GM18511 (cell line): ENCODE measurements around the gene CHRNA10.

Experiments used
- ATAC-seq: cut with Tn5 transposase; IDR thresholded peaks from one replicate; pipeline ENCODE4 v1.9.1; 2021; ENCODE audit warnings: mild to moderate bottlenecking, moderate library complexity; ENCODE audit not compliant: unreplicated experiment

CHRNA10 gene, protein sequence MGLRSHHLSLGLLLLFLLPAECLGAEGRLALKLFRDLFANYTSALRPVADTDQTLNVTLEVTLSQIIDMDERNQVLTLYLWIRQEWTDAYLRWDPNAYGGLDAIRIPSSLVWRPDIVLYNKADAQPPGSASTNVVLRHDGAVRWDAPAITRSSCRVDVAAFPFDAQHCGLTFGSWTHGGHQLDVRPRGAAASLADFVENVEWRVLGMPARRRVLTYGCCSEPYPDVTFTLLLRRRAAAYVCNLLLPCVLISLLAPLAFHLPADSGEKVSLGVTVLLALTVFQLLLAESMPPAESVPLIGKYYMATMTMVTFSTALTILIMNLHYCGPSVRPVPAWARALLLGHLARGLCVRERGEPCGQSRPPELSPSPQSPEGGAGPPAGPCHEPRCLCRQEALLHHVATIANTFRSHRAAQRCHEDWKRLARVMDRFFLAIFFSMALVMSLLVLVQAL

DNA sequence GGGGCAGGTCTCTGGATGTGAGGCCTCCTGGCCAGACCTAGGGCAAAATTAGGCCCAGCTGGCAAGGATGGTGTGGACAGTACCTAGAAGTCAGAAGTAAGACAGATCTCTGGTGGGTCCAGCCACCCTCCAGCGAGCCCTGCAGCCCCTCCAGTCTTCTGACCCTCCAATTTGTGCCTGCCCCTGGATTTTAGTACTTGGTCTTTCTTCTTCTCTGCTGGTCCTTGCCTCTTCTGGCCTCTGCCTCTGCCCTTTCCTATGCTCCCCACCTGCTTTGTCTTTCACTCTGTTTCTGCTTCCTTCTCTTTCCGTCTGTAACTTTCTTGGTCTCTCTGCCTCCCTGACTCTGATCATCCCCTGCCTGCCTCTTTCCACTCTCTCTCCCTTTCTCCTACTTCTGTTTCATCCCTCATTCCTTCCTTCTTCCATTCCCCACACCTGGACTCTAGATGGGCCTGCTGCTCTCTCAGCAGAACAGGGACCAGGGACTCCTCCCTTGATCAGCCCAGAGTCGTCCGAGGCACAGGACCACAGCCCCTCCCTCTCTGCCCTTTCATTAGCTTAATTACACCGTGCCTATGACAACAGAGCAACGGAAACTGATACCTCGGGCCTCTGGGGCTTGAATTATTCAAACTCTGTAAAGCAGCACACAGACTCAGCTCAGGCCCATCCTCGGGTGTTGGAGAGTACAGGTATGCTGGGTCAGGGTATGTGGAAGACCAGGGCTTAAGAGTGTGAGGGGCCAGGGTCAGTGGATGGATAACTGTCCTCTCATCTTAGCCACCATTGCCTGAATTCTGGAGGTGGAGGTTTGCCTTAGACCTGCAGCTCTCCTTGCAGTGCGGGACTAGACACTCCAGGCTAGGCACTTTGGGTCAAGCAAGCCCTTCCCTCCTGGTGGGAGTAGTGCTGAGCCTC lies at the start of gene CHRNA10:
Gene CHRNA10, minus strand, starts transcription at position 51 of the 921 bp plus-strand sequence. CDS start 72 bp downstream, outside the sequence.
- no peak for ATAC-seq

DNA sequence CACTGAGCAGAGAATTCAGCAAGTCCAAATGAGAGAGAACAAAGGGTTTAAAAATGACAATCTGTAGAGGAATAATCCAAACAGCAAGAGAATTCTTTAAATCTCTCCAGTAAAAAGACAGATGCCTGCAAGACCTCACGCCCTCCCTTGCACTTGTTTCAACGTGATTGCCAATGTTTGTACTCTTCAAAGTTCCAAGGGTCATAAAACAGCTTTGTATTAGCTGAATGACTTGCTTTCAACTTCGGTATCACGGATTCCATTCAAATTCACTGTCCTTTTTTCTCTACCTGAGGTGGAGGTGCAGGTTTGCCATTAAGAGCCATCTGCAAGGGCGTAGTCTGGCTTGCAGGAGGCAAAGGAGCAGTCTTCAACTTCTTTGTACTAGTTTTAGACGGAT lies 41.1 kb upstream of the CHRNA10 start:
- ATAC-seq: no peak

DNA sequence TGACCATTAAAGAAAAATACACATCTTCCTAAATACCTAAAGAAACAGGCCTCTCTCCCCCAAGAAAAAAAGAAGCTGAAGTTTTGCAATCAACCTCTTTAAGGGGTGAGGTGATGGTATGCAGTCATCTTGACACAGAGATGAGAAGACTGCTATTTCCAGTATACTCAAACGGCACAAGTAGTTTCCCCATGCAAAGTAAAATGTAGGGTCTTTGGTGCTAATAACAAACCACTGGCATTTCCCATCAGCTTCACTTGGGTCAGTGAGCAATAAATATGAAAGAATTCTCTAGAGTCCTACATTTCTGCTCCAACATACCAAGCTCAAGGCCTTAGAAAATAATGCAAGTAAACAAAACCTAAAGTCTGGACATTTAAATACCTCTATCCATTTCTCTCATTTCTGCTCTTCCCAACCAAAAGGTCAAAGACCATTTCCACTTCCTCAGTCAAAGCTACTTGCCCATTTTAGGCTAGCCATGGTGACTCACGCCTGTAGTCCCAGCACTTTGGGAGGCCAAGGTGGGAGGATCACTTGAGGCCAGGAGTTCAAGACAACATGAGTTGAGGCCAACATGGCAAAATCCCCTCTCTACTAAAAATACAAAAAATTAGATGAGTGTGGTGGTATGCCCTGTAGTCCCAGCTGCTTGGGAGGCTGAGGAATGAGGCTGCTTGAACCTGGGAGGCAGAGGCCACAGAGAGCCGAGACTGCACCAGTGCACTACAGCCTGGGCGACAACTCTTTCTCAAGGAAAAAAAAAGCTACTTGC lies 39.5 kb upstream of the CHRNA10 start:
- ATAC-seq: no peak

DNA sequence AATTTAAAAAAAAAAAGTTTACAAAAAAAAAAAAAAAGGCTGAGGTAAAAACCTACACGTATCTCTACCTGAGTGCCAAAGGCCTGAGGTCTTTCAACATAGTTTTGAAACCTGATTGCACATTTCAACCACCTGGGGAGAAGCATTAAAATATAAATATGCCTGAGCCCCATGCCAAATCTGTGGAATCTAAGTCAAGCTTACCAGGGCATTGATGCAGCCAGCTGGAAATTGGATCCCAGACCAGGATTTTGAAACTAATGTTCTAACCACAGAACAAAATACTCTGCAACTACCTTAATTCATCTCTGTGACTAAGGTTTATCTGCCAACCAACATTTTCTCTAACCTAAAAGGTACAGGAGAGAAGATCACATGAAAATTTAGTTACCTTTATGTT lies 38.8 kb upstream of the CHRNA10 start:
- ATAC-seq: no peak

DNA sequence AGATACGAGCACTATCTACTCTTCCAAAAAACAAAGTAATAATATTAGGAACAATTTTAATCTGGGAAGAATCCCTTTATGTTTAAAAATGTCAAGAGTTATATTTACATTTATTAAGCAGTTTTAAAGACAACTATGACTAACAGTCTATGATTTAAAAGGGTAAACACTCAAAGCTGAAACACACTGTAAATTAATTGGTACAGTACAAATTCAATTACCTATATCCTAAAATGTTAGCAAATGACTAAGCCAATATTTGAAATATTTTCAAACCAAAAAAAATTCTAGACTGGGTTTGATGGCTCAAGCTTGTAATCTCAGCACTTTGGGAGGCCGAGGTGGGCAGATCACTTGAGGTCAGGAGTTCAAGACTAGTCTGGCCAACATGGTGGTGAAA lies 36.0 kb upstream of the CHRNA10 start:
- no peak for ATAC-seq

DNA sequence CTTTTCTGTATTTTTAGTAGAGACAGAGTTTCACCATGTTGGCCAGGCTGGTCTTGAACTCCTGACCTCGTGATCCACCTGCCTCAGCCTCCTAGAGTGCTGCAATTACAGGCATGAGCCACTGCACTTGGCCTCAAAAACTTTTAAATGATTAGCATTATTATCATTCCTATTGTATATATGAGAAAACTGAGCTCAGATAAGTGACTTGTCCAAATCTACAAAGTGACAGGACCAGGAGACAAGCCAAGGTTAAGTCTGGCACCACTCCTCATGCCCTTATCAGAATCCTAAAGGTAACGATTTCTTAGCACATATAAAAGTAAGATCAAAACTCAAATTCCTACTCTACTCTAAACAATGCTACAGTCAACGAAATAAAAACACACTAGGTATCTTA lies 32.2 kb upstream of the CHRNA10 start:
- ATAC-seq: no peak

DNA sequence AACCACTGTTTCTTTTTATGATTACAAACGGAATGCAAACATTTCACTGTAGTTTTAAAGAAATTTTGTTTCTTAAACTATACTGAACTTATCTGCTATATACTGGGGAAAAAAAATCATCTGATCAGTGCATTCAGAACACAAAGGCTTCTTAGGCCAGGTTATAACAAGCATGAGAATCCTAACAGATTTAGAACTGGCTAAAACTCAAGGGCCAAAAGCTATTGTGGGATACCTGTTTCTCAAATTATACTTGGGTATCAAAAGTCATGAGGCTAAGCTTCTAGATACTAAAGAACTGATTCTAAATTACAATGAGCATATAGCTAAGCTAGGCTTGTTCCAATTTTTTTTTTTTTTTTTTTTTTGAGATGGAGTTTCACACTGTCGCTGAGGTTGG lies 29.7 kb upstream of the CHRNA10 start:
- no peak for ATAC-seq

DNA sequence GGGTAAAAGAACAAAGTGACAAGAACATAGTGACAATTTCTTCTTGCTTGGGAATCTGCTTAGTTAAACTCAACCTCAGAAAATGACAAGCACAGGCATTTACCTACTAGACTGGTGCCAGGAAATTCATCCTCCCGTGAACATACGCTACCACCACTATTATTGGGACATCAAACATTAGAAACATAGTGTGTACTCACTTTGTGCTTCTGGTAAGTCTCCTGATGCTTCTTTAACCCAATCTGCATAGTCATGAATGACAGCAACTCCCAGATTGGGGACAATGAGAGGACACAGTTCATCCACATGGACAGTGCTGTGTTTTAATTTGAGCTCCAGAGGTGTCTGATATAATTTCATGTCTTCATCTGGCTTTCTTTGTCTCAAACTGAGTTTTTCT lies 29.2 kb upstream of the CHRNA10 start:
- no peak for ATAC-seq

DNA sequence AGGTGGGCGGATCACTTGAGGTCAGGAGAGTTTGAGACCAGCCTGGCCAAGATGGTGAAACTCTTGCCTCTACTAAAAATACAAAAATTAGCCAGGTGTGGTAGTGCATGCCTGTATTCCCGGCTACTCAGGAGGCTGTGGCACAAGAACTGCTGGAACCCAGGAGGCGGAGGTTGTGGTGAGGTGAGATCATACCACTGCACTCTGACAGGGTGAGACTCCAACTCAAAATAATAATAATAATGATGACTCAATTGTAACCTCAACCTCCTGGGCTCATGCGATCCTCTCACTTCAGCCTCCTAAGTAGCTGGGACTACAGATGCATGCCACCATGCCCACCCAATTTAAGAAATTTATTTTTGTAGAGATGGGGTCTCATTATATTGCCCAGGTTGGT lies 15.6 kb upstream of the CHRNA10 start:
- no peak for ATAC-seq

DNA sequence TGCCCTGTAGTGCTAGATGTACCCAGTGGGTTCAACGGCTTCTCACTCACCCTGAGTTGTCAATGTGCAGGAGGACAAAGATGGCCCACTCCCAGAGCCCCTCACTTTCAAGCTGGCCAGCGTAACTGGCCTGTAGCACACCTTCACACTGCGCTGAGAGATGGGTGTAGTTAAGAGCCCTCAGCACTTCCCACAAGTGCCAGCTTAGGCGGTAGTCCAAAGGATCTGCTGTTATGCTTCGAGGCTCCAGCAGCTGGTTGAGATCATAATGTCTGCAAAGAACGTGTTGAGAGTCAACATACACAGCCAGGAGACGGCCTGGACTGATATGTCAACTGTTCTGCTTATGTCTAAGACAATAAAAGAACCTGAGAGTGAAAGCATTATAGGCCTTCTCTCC lies 14.7 kb upstream of the CHRNA10 start:
- ATAC-seq: no peak

DNA sequence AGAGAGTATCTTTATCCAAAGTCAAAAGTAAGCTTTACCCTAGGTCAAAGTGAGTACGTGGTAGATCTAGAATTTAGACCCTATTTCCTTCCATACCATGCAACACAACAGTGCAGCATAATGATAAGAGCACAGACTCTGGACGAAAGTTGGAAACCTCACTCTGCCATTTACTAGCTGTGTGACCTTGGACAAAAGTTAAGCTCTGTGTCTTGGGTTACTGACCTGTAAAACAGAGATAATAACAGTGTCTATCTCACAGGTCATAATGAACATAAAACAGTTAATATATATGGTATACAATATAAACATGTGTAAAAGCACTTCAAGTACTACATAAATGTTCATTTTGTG lies 13.6 kb upstream of the CHRNA10 start:
- ATAC-seq: no peak

DNA sequence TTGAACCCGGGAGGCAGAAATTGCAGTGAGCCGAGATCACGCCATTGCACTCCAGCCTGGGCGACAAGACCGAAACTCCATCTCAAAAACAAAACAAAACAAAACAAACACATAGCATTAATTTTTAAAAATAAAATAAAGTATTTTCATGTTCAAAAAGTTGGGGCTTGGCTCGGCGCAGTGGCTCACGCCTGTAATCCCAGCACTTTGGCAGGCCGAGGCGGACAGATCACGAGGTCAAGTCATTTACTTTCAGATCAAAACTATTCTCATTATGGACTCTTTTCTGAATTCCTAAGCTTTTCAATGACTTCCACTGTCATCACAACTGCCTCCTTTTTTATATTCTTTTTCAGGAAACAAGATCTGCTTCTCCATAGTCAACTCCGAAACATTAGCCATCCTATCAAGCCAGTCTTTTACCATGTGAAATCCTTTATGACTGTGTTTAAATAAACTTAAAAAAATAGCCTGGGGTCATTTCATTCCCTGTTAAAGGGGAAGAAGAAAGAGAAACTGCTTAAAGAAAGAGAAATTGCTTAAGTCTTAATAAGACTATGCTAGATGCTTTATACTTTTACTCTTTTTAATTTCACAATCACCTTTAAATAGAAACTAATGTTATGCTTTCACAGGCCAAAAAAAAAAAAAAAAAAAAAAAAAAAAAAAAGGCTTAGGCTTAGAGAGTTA lies 13.1 kb upstream of the CHRNA10 start:
- ATAC-seq: no peak

DNA sequence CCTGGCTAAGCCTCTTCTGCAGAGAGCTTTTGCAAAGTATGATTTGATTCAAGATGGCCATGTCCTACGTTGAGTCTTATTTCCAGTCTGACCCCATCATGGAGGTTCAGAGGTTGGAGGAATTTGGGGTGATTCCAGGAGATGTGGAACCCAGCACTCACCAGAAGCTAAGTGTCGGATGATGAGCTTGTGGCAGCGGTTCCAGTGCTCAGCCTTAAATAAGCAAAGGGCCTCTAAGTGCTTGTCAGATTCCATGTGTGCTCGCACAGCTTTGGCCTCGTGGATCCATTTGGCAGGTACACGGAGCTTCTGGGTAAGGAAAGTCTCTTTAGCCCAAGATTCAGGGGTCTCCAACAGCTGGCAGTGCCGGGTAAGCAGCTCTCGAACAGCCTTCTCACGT lies 11.9 kb upstream of the CHRNA10 start:
- no peak for ATAC-seq

DNA sequence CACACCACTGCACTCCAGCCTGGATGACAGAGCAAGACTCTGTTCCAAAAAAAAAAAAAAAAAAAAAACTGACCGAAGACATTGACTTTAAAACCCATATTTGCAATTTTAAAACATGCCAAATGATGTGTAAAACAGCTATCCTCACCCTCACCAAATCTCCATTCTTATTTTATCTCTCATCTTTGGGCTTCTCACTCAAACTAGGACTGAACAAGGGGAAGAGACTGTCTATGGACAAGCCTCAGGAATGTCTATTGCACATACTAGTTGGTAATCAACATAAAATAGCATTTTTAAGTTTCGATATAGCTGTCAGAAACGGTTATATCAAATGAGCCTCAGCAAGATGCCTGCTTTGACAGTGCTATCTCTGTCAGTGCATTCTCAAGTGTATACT lies 7.9 kb upstream of the CHRNA10 start:
- no peak for ATAC-seq

DNA sequence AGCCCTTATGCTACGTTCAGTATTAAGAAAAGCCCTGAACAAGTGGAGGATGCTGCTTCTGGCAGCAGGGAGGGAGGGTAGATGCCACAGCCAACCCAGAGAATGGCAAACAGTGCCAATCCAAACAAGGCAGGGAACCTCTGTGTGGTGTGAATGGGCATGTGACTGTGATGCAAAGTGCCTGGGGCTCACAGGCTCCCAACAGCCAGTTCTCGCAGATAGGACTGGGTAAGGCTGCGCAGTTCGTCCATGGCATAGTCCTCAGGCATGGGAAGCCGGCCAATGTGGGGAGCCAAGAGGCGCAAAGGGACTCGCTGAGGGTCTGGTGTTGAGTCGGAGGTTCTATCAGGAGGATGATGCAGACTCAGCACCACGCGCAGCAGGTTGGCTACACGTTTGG lies 4.8 kb upstream of the CHRNA10 start:
- no peak for ATAC-seq

DNA sequence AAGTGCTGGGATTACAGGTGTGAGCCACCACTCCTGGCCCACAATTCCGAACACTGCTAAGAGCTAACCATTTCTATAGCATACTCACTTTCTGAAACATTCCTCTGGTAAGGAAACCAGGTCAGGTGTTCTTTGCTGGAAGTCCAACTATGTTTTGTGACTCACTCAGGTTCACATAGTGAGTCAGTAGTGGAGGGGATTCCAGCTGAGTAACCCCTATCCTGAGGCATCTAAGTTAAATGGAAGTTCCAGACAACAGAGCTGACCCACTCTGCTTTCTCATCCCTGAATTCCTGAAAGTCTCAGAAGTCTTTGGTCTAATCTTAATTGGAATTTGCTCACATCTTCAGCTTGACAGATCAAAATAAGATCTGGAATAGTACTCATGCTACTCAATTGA lies 3.0 kb upstream of the CHRNA10 start:
- no peak for ATAC-seq

DNA sequence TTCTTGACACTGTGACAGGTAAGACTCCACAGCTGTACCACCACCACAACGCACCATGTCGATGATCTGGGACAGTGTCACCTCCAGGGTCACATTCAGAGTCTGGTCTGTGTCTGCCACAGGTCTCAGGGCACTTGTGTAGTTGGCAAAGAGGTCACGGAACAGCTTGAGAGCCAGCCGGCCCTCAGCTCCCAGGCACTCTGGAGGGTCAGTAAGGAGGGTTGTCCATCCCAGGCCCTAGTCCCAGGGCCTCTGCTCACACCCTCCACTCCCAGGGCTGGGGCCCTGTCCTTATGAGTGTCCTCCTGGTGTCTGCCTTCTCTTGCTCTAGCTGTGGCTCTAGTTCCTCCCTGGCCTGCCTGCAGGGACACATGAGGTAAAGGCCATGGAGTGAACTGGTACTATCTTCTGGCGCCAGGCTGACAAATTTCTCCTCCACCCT lies 1.4 kb downstream of the CHRNA10 start:
- ATAC-seq: no peak

DNA sequence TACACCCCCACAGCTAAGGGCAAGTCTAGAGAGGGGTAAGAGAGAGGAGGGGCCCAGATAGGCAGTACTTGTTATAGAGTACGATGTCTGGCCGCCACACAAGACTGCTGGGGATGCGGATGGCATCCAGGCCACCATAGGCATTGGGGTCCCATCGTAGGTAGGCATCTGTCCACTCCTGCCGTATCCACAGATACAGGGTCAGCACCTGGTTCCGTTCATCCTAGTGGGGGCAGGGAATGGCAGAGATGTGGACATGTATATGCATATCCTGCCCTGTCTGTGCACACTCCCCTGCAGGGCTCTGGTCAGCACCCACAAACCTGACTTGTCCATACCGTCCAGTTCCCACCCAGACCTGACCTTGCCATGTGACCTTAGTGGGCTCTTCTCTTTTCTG lies 2.1 kb downstream of the CHRNA10 start:
- no peak for ATAC-seq

DNA sequence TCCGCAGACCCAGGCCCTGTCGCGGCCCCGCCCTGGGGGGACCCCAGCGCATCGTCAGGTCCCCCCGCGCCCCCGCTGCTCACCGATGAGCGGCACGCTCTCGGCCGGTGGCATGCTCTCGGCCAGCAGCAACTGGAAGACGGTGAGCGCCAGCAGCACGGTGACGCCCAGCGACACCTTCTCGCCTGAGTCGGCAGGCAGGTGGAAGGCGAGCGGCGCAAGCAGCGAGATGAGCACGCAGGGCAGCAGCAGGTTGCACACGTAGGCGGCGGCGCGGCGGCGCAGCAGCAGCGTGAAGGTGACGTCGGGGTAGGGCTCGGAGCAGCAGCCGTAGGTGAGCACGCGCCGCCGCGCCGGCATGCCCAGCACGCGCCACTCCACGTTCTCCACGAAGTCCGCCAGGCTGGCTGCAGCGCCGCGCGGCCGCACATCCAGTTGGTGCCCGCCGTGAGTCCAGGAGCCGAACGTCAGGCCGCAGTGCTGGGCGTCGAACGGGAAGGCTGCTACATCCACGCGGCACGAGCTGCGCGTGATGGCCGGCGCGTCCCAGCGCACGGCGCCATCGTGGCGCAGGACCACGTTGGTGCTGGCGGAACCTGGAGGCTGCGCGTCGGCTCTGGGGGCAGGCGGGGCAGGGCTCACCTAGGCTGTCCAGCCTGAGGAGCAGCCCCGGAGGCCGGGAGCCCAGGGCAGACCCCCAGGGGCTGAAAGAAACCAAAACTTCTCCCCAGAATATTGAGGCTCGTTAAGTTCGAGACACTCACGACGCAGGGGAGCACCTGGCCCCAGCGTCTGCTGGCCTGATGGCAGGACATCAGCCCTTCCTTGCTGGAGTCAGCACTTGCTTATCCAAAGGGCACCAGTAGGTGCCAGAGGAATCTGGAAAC lies 3.8 kb downstream of the CHRNA10 start:
- ATAC-seq: no peak
